SJCRH30 (cell line): ENCODE measurements around the gene SLC22A2. TPM values are rescaled to one million over a fixed set of nuclear protein-coding genes. Genes with fewer than 3 reads are reported as not detected.

Experiments
- DNase-seq, 2 experiments: peaks; one replicate each; pipeline ENCODE4 v3.0.0-alpha.2; 2015 to 2020
- H3K27ac ChIP-seq: fragments of 250-450 bp; sonication (Bioruptor Pico); 2 replicates; pipeline ENCODE4 v1.5.1; 2020; ENCODE audit warnings: mild to moderate bottlenecking, moderate library complexity
- H3K27me3 ChIP-seq: fragments of 250-450 bp; sonication (Bioruptor Pico); 2 replicates; pipeline ENCODE4 v1.5.1; 2020; ENCODE audit warnings: mild to moderate bottlenecking, moderate library complexity
- H3K36me3 ChIP-seq: fragments of 250-450 bp; sonication (Bioruptor Pico); 2 replicates; pipeline ENCODE4 v1.5.1; 2020; ENCODE audit warnings: mild to moderate bottlenecking, moderate library complexity
- H3K4me1 ChIP-seq: fragments of 250-450 bp; sonication (Bioruptor Pico); 2 replicates; pipeline ENCODE4 v1.5.1; 2020; ENCODE audit warnings: mild to moderate bottlenecking, moderate library complexity
- H3K4me3 ChIP-seq: fragments of 250-450 bp; sonication (Bioruptor Pico); 2 replicates; pipeline ENCODE4 v1.5.1; 2020; ENCODE audit warnings: mild to moderate bottlenecking, moderate library complexity
- H3K9me3 ChIP-seq: fragments of 250-450 bp; sonication (Bioruptor Pico); replicated peaks from 2 replicates; pipeline ENCODE4 v1.5.1; 2020; ENCODE audit warnings: mild to moderate bottlenecking, moderate library complexity
- total RNA-seq: library from RNA; depleted of rRNA; stranded (reverse); fragments of >200 nt; shearing (Covaris generic); gene quantifications from 2 replicates; pipeline ENCODE4 v1.2.3, GENCODE V29; 2014

SLC22A2 gene
- total RNA-seq, 1 experiment from 2014 or later = 0.02 TPM

DNA sequence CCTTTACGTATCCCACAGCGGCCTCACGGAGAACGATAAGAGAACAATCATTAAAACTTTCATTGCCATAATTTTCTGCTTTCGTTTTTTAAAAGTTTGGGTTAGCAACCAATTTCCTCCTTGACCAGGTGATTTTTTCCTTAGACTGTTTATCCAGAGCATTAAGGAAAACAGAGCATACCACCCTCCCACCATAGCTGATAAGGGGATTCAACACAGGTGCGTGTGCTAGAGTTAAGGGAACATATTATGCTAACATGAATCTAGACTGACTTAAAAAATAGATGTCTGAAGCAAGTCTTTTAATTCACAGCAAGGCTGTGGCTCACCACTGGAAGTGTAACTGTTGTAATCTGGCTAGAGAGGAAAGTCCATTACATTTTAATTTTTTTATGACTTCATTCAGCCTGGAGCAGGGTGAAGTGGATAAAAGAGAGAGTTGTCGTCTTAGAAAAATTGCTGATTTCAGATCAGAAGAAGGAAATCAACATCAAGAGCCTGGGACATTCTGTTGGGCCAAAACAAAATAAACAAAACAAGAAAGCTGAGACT lies 5.5 kb upstream of the SLC22A2 start:
- H3K9me3 ChIP-seq = no peaks in the 10 kb centered on the region
- no peak for DNase-seq
- no peaks in the 10 kb centered on the region for H3K36me3 ChIP-seq
- H3K27me3 ChIP-seq = peaks cover 18% of the 10 kb centered on the region
- H3K4me1 ChIP-seq = no peaks in the 10 kb centered on the region
- H3K27ac ChIP-seq = no peak overlapping the region
- H3K4me3 ChIP-seq = no peak overlapping the region

DNA sequence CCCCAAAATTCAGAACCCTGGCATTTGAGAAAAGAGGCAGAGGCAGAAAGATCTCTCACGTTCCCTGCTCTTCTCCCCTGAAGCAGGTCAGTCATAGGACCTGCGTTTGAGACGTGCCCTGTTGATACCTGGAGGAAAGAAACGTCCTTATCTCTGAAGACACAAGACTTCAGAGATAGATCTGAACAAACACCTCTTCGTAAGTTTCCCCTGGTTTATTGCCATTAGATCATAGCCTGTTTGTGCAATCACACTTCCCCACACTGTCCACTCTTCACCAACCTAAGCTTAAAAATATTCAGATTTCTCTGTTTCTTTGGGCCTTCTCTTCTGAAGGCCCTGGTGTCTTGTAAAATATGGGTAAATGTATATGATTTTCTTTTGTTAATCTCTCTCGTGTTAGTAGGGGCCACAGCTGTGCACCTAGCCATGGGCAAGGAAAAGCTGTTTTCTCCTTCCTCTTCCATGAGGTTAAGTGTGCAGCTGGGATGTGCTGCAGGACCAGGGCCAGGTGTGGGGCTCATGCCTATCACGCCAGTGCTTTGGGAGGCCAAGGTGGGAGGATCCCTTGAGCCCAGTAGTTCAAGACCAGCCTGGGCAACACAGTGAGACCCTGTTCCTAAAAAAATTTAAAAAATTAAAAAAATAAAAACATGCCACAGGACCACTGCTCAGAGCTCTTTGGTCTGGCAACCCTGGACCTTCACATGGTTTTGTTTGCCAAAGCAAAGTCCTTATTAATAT lies 4.7 kb upstream of the SLC22A2 start:
- H3K36me3 ChIP-seq = no peaks in the 10 kb centered on the region
- no peaks in the 10 kb centered on the region for H3K4me1 ChIP-seq
- no peaks in the 10 kb centered on the region for H3K9me3 ChIP-seq
- no peak overlapping the region for H3K4me3 ChIP-seq
- DNase-seq = no peak
- H3K27ac ChIP-seq = no peak overlapping the region
- H3K27me3 ChIP-seq = peaks cover 25% of the 10 kb centered on the region

DNA sequence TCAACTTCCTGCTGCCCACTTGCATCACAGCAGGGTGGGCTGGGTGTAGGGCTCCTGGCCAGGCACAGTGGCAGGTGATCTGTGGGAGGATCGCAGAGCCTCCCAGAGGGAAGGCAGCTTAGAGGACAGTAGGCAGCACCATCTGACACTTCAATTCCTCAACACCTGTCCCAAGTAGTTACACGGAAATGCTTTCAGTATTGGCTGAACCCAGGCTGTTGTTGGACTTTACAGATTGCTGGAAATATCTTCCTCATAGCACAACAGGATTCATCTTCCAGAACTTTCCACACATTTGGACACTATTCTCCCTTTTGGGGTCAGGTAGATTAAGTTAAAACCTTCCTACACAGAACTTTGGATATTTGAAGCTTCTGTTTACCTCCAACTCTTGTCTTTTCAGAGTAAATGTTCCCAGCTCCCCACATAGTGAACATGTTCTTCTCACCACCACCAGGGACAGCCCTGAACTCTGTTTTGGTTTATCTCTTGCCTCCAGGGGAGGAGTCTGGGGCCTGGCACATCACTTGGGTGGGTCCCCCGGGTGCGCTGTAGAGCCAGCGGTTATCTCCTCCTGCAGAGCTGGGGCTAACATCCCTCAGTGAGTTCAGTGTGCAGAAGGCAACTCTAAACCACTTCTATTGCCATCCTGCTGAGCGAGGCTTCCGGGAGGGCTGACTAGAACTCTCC lies 3.5 kb upstream of the SLC22A2 start:
- Histone ChIP-seq H3K27ac (no peak overlapping the region), H3K36me3 (no peaks in the 10 kb centered on the region), H3K4me3 (no peak overlapping the region), H3K4me1 (no peaks in the 10 kb centered on the region), H3K27me3 (peaks cover 34% of the 10 kb centered on the region), H3K9me3 (no peaks in the 10 kb centered on the region)
- DNase-seq = peak in 1 of 2 experiments; percentile 27

DNA sequence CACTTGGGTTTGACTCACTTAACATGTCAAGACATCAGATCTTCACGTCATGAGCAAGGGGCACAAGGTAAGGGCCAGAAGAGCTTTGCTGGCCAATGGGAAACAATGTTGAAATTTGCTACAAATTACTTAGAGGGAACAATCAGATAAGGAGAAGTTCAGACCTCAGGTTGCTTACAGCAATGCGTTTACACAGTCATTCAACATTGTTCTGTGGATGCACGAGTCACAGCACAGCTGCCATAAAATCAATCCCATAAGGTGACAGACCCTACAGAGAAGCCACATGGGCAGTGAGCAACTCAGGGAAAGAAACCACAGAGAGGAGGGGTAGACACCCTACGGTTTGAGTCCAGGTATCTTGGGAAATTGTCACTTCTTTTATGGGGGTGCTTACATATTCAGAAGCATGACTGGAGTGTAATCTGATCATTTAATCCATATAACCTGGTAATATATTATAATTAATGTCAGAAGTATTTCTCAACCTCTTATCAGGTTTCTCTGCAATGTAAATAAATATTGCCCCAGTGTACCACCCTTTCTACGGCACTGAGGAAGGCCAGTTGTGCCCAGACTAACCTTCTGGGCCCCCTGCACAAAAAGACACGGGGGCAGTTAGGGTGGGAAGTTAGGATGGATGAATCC lies 2.3 kb upstream of the SLC22A2 start:
- peaks cover 37% of the 10 kb centered on the region for H3K27me3 ChIP-seq
- no peak overlapping the region for H3K4me3 ChIP-seq
- no peaks in the 10 kb centered on the region for H3K36me3 ChIP-seq
- no peaks in the 10 kb centered on the region for H3K9me3 ChIP-seq
- H3K27ac ChIP-seq = no peak overlapping the region
- no peak for DNase-seq
- no peaks in the 10 kb centered on the region for H3K4me1 ChIP-seq

DNA sequence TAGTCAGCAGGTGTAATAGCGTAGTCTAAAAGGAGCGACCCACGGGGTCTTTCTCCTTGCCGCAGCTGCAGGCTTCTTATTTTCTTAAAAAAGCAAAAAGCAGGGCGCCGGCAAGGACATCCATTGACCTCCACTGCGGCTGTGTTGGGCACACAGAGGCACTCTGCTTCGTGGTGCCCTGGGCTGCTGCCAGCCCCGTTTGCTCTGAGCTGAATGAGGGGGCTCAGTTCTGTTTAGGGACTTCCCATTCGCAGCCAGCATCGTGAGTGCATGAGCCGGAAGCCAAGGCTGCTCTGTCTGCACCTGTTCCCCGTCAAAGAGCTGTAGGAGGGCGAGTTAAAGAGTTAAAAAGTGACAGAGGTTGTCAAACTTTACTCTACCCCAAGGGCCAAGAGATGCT lies 1.7 kb upstream of the SLC22A2 start:
- H3K27me3 ChIP-seq = peaks cover 35% of the 10 kb centered on the region
- no peak overlapping the region for H3K27ac ChIP-seq
- no peak overlapping the region for H3K4me3 ChIP-seq
- no peaks in the 10 kb centered on the region for H3K4me1 ChIP-seq
- DNase-seq = no peak
- H3K9me3 ChIP-seq = no peaks in the 10 kb centered on the region
- H3K36me3 ChIP-seq = no peaks in the 10 kb centered on the region

DNA sequence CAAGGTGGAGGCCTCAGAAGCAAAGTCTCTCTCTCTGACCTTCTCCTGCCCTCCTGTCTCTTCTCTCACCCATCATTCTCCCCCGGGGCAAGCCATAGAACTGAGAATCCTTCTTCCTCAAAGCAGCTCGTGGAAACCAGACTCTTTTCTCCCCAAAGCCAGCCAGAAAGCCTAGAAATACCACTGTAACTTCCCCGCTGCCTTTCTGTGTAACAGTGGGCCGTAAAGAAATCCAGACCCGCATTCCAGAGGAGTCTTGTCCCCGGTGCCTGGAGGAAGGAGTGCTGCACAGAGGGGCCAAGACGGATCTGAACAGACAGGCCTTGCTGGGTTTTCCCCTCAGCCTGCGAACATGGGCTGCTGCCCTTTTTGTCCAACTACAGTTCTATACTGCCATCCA lies 977 bp upstream of the SLC22A2 start:
- peaks cover 36% of the 10 kb centered on the region for H3K27me3 ChIP-seq
- H3K27ac ChIP-seq = no peak overlapping the region
- no peak for DNase-seq
- H3K4me1 ChIP-seq = no peaks in the 10 kb centered on the region
- H3K4me3 ChIP-seq = no peak overlapping the region
- H3K36me3 ChIP-seq = no peaks in the 10 kb centered on the region
- no peaks in the 10 kb centered on the region for H3K9me3 ChIP-seq

DNA sequence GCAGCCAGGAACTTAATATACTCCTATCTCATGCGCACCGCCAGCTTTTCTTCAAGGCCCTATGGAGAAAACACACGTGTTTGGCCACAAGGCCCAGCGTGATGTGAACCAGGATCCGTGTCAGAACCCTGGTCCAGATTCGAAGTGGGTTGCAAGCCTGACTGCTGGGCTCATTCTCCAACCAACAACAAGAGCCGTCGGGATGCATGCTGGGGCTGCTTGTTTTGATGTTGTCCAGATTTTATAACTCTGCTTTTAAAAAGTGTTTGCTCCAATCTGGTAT lies 463 bp upstream of the SLC22A2 start:
- Histone ChIP-seq H3K27me3 (peaks cover 36% of the 10 kb centered on the region), H3K36me3 (no peaks in the 10 kb centered on the region), H3K27ac (no peak overlapping the region), H3K9me3 (no peaks in the 10 kb centered on the region), H3K4me1 (no peaks in the 10 kb centered on the region), H3K4me3 (no peak overlapping the region)
- no peak for DNase-seq

DNA sequence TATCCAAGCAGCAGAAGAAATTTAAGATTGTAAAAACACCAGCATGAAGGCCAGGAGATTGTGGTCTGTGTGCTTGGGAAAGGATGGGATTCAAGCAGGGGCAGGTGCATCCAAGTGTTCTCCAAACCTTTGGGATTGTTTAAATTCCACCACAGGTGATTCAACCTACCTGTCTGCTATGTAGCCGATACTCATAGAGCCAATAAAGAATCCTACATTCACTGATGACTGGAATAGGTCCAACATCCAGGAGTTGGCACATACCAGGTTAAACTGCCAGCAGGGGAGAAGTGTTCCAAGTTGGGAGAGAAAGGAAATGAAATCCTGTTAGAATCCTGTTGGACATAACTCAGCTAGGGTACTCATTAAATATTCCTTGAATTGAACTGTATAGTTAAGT lies 2.2 kb downstream of the SLC22A2 start:
- DNase-seq = no peak
- Histone ChIP-seq H3K4me3 (no peak overlapping the region), H3K36me3 (no peaks in the 10 kb centered on the region), H3K4me1 (no peaks in the 10 kb centered on the region), H3K27me3 (peaks cover 36% of the 10 kb centered on the region), H3K9me3 (no peaks in the 10 kb centered on the region), H3K27ac (no peak overlapping the region)

DNA sequence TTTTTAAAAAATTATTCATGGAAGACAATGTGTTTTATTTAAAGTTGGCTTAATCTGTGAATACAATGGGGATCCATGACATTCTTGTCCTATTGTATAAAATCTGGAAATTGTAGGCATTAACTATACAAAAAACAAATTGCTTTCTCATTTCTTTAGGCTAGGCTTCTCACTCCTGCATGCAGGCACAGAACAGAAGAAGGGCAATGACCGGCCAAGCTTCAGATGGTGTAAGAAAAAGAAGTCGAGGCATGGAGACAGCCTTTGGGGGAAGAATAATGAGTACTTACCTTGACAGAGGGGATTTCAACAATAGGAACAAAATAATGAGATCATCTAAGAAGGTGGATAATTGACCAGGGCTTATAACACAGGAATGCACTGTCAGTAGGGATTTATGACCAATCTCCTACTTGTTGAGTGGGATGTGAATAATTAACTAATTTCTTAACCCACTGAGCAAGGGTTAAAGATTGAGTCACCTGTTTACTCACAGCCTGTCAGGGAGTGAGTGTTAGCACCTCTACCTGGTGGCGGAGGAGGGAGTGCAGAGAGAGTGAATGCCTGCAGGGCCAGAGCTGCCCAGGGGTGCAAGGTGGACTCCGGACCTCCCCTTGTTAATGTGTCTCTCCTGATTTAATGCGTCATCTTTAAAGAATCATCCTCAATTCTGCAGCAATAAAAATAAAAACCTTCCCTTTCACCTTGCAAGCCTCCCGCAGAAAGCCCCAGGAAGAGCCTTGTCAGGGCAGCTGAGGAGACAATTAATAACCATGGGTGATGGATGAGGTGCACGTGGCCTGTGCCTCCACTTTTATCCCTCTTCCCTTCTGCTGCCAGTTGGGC lies 3.9 kb downstream of the SLC22A2 start:
- no peaks in the 10 kb centered on the region for H3K9me3 ChIP-seq
- no peak overlapping the region for H3K4me3 ChIP-seq
- no peak for DNase-seq
- no peaks in the 10 kb centered on the region for H3K36me3 ChIP-seq
- no peaks in the 10 kb centered on the region for H3K4me1 ChIP-seq
- peaks cover 28% of the 10 kb centered on the region for H3K27me3 ChIP-seq
- H3K27ac ChIP-seq = no peak overlapping the region

DNA sequence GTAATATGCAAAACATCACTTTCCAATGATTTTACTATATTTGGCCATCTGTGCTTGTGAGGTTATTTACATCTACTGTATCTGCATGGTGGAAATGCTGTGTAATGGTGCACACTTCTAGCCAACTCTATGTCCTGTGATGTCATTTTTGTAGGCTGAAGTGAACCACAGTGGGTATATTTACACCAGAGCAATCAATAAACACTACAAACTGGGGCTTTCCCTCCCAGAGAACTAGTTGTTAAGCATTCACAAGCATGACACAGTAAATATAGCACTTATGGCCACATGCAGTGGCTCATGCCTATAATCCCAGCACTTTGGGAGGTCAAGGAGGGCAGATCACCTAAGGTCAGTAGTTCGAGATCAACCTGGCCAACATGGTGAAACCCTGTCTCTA lies 4.9 kb downstream of the SLC22A2 start:
- H3K27me3 ChIP-seq = peaks cover 20% of the 10 kb centered on the region
- H3K9me3 ChIP-seq = no peaks in the 10 kb centered on the region
- H3K4me1 ChIP-seq = no peaks in the 10 kb centered on the region
- no peak overlapping the region for H3K27ac ChIP-seq
- DNase-seq = no peak
- H3K36me3 ChIP-seq = no peaks in the 10 kb centered on the region
- no peak overlapping the region for H3K4me3 ChIP-seq

DNA sequence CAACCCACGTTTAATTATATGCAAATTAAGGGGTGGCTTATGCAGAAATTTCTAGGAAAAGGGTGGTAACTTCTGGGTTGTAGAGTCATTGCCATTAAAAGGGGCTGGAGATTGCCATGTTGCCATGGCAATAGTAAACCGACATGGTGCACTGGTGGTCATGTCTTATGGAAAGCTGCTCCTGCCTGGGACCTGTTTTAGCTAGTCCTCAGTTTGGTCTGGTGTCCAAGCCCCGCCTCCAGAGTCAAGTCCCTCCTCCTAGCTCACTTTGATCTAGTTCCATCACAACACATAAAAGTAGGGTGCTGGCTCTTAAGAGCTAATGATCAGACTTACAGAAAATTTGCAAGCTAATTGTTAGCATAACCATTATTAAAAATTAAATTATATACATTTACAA lies 5.3 kb downstream of the SLC22A2 start:
- H3K27ac ChIP-seq = no peak overlapping the region
- H3K4me3 ChIP-seq = no peak overlapping the region

DNA sequence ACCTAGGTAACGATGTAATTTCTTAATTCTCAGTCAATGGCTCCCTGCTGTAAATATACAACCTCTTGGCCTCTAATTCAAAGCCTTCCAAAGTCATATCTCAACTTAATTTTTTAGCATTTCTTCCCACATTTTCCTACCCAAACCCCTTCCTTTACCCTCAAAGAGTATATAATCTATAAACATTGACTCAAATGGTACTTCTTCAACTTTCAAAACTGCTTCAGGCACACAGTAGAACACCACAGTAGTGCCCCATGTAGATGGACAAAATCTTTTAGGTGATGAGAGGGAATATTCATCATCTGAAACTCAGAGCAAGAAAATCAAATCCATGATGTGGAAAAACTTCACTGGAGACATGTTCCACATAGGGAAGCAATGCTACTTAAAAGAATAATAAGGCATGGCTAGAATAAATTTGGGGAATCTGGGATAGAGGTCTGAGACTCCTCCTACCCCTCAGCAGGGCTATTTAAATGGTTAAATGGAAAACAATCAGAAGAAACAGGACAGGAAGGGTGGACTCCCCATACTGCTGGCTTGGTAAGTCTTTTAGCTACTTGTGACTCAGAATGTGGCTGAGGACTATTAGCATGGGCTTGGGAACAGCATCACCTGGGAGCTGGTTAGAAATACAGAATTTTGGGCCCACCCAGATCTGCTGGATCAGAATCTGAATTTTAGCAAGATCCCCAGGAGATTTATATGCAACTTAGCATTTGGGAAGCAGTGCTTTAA lies 6.4 kb downstream of the SLC22A2 start:
- Histone ChIP-seq H3K36me3 (no peaks in the 10 kb centered on the region), H3K27me3 (peaks cover 7% of the 10 kb centered on the region), H3K27ac (no peak overlapping the region), H3K9me3 (no peaks in the 10 kb centered on the region), H3K4me1 (no peaks in the 10 kb centered on the region), H3K4me3 (no peak overlapping the region)
- no peak for DNase-seq

More for the DNA sequence above, 5.3 kb downstream of the SLC22A2 start:
- Histone ChIP-seq H3K4me1 (no peaks in the 10 kb centered on the region), H3K36me3 (no peaks in the 10 kb centered on the region), H3K9me3 (no peaks in the 10 kb centered on the region), H3K27me3 (peaks cover 15% of the 10 kb centered on the region)
- DNase-seq = no peak

DNA sequence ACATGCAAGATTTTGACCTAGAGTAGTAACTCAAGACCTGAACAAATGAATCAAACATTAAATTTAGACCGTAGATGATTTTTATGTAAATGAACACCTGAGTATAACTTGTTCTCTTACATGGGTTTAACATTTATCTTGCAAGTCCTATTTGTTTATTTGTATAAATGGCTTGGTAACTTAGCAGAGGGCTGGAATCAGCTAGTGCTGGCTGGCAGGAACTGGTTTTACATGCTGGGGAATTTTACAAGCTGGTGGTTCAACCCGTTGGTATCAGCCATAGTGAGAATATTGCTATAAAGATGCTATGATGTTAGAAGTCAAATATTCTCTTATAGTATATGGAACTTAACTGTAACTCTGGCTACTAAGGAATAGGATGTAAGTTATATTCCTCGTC lies 8.9 kb downstream of the SLC22A2 start:
- DNase-seq = no peak
- Histone ChIP-seq H3K9me3 (no peaks in the 10 kb centered on the region), H3K36me3 (no peaks in the 10 kb centered on the region), H3K27ac (no peak overlapping the region), H3K4me3 (no peak overlapping the region), H3K27me3 (peaks cover under 1% of the 10 kb centered on the region; the same call in 1 of the 2 replicates), H3K4me1 (no peaks in the 10 kb centered on the region)

DNA sequence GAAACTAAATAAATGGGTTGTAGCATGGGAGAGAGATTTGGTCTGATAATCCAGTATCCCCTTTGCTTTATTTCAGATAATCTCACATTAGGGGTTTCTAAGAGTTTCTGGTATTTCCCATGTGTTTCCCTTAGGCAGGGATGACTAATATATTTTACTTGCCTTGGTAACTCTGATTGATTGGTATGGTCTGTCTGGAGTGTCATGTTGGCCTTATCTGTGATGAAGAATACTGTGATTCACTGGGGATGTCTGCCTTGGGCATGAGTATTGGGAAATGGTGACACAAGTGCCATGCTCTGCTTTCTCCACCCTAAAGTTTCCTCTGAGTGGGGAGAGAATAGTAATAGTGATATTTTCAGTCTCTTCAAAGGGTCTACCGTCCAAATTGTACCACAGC lies 10.1 kb downstream of the SLC22A2 start:
- peaks cover 4% of the 10 kb centered on the region; the same call in 1 of the 2 replicates for H3K27me3 ChIP-seq
- no peaks in the 10 kb centered on the region for H3K36me3 ChIP-seq
- no peak overlapping the region for H3K4me3 ChIP-seq
- H3K4me1 ChIP-seq = no peaks in the 10 kb centered on the region
- no peaks in the 10 kb centered on the region for H3K9me3 ChIP-seq
- DNase-seq = no peak
- H3K27ac ChIP-seq = no peak overlapping the region
